ENCODE measurements around the gene SFXN3.
A peak's percentile ranks its signal among the peaks of the same experiment; 100 is the strongest.

The SFXN3 gene

GRCh38 chr10:101031128-101031795, at the start of gene SFXN3, which contains the start of gene PDZD7:
Gene SFXN3, plus strand, starts transcription at chr10:101031234. Its CDS starts 3,461 bp downstream, at chr10:101034695.
Gene PDZD7, minus strand, starts transcription at chr10:101031129. Its CDS starts 910 bp downstream, at chr10:101030219.
- peak; percentile 94 to 95 (median 94) for DNase-seq (ENCODE audit: low read depth in 3 of 3)

- no peak for DNase-seq (ENCODE audit: low read depth in 3 of 3)
Measured at GRCh38 chr10:100982916-100983830, 47.9 kb upstream of the SFXN3 start.

GRCh38 chr10:100983868-100984671, 47.0 kb upstream of the SFXN3 start:
- DNase-seq (ENCODE audit: low read depth in 3 of 3): no peak

GRCh38 chr10:100984672-100985177, 46.3 kb upstream of the SFXN3 start:
- no peak for DNase-seq (ENCODE audit: low read depth in 3 of 3)

GRCh38 chr10:100985336-100985735, 45.7 kb upstream of the SFXN3 start:
- DNase-seq (ENCODE audit: low read depth in 3 of 3): no peak

- DNase-seq (ENCODE audit: low read depth in 3 of 3): no peak
Measured at GRCh38 chr10:100986623-100986951, 44.4 kb upstream of the SFXN3 start.

- peak; percentile 73 to 76 (median 74) for DNase-seq (ENCODE audit: low read depth in 3 of 3)
Measured at GRCh38 chr10:100986952-100987684, 43.9 kb upstream of the SFXN3 start, which contains the start of the genes MRPL43 and TWNK. Gene MRPL43, minus strand, starts transcription at chr10:100987497. Its CDS starts 54 bp downstream, at chr10:100987443. Gene TWNK, plus strand, starts transcription at chr10:100987543. Its CDS starts 668 bp downstream, at chr10:100988211.

- DNase-seq (ENCODE audit: low read depth in 3 of 3): no peak
Measured at GRCh38 chr10:100987685-100988049, 43.4 kb upstream of the SFXN3 start.

- no peak for DNase-seq (ENCODE audit: low read depth in 3 of 3)
Measured at GRCh38 chr10:100988166-100988565, 42.9 kb upstream of the SFXN3 start.

GRCh38 chr10:100989088-100989487, 41.9 kb upstream of the SFXN3 start:
- DNase-seq (ENCODE audit: low read depth in 3 of 3): no peak

GRCh38 chr10:100993986-100994708, 36.9 kb upstream of the SFXN3 start:
- DNase-seq (ENCODE audit: low read depth in 3 of 3): no peak

- DNase-seq (ENCODE audit: low read depth in 3 of 3): no peak
Measured at GRCh38 chr10:100995181-100995580, 35.9 kb upstream of the SFXN3 start.

GRCh38 chr10:100996678-100997359, 34.2 kb upstream of the SFXN3 start:
- peak in 2 of 3 experiments; percentile 24 to 26 for DNase-seq (ENCODE audit: low read depth in 3 of 3)

- peak; percentile 45 to 58 (median 50) for DNase-seq (ENCODE audit: low read depth in 3 of 3)
Measured at GRCh38 chr10:100997360-100998182, 33.5 kb upstream of the SFXN3 start.

- peak; percentile 38 to 49 (median 48) for DNase-seq (ENCODE audit: low read depth in 3 of 3)
Measured at GRCh38 chr10:100998183-100998990, 32.6 kb upstream of the SFXN3 start.

- peak; percentile 64 to 74 (median 66) for DNase-seq (ENCODE audit: low read depth in 3 of 3)
Measured at GRCh38 chr10:100998991-100999741, 31.9 kb upstream of the SFXN3 start.

- no peak for DNase-seq (ENCODE audit: low read depth in 3 of 3)
Measured at GRCh38 chr10:100999742-101000126, 31.3 kb upstream of the SFXN3 start, which contains the start of gene LZTS2. Gene LZTS2, plus strand, starts transcription at chr10:100999808. Its CDS starts 2,731 bp downstream, at chr10:101002539.

All from stimulated activated CD4-positive, alpha-beta T cell treated with anti-CD3 and anti-CD28 coated beads, TNF-alpha, amount 100 ng/mL, for 4 hours (primary cell).